GOT3 (cell line): Measurements from ENCODE around the gene RHOH.

Experiments
- DNase-seq: peaks from one replicate; lab custom pipeline; 2025; ENCODE audit warnings: mixed read lengths; lab: John Stamatoyannopoulos, UW

The RHOH gene

DNA sequence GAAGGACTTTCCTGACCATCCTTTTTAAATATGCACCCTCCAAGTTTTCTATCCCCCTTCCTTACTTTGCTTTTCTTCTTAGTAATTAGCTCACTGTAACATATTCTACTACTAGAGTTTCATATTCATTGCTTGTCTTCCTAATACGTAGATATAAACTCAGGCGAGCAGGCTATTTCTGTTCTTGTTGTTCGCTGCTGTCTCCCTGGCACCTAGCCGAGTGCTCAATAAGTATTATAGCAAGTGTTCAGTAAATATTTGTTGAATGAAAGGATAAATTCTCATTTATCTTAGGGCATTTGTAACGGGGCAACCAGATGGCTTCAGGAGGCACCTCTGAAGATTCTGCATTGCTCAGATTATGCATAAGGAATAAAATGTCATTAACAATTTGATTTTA lies 6.8 kb upstream of the RHOH start:
- no peak for DNase-seq

DNA sequence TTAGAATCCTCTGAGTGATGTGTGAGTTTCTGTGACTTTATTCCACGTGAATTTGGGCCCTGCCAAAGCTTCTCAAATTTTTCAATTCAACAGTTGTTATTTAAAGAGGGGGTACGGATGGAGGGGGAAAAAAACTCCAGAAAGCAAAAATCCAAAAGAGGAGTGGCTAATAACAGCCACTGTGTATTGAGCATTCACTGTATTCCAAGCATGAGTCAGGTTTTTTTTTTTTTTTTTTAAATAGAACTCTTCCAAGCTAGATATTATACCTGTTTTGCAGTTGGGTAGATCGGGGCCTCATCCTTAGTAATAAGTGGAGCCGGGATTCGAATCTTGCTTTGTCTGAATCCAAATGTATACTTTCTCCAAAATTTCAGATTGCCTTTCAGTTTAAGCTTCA lies 6.4 kb upstream of the RHOH start:
- no peak for DNase-seq

DNA sequence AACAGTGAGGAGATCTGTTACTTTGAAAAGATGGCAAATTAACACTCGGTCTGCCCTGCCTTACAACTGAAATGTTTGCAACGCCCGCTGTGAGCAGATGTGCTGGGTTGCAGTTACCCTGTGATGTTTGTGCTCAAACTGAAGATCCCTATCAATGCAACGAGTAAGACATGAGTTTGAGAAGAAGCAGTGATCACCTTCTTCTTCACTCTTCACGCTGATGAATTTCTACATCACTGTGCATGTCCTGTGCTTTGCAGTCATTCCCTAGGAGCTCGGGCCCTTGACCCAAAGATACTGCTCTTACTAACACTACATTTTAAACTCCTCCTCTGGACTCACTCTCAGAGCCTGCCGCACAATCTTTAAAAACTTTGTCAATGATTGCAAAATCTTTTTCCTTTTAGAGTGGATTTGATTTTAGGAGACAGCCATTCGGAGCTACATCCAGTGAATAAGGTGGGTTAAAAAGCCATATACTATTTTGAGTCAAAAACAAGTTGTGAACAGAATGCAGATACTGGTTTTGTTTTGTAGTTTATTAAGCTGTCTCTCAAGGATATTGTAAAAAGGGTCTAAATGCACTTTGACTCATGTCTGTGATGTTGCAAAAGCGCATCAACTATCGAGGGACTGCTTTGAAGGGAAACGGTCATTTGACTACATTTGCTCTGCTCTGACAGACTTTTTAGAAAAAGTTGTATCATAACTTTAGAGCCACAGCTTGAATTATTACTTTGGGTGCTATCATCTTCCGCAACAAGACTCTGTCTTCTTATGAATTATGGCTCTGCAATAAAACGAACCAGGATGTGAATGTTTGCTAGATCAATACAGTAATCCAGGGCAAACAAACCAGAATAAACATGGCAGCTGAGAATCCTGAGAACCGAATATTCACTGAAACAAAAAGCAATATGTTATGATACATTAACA lies 5.7 kb upstream of the RHOH start:
- no peak for DNase-seq

DNA sequence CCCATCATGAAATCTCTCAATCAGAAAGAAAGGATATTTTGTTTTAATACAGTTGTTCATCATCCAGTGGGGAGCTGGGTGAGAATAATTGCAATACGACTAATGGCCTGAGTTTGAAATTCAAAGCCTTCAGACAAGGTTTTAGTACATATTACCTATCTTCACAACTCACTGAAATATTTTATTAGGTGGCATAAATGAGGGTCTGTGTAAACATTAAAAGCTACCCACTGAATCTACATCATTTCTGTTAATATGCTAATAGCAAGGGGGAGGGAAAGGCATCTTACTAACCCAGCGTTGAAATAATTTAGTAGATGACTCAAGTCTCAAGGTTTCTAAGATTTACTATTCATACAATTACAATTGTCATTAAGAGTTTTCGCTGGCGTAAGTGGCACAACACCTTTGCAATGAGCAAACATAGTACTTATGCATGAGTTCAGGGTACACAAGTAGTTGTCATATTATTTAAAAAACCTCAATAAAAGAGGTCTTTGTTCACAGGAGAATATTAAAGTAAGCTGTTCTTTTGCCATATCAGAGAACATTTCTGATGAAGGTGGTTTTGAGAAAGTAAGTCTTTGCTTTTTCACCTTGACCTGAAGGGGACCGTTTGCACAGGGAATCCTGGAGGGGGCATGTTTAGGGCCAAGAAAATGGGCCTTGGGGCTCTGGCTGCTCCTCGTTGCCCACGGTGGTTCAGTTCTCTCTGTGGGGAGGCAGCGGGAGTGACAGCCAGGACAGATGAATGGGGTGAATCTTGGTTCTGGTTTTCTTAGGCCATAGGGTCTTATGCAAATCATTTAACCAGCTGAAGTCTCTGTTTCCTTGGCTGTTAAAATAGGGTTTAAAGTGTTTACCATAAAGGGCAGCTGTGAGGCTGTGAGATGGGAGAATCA lies 4.5 kb upstream of the RHOH start:
- no peak for DNase-seq

DNA sequence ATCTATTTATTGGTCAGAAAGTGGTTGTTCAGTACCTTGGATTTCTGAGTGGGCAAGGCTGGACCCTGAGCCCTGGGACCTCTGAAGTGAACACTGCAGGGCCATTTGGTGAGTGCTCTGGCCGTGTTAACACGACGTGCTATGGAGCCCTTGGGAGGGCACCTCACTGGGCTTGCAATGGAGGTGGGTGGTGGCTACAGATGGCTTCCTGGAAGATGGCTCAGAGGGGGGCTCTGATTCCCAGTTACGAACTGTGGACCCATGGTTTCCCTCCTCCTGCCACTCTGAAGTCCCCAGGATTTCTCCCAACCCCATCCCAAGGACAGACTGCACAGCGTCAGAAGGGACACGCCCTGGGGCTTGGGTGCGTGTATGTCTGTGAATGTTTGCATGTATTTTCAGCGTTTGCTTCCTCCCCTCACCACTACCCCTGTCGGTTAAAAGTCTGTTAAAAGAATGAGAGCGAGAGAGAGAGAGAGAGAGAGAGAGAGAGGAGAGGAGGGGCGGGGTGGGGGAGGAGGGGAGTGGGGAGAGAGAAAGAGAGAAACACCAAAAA lies 3.7 kb upstream of the RHOH start:
- no peak for DNase-seq

DNA sequence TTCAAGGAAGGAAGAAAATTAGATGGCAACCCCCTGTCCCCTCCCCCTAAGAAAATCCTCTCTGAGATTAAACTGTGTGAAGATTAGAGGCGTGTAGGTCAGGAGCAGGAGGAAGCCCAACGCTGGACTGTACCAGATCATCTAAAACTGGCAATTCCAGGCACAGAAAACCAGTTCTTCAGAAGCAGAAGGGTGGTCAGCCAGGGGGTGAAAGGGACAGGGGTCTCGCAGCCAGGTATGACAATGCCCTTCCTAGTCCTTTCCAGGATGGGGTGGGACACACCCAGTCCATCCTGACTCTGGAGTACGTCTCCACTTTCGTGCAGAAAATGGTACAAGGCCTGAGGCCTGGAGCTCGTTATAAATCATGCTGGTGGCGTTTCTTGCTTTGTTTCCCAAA lies 3.3 kb upstream of the RHOH start:
- DNase-seq, result no peak

DNA sequence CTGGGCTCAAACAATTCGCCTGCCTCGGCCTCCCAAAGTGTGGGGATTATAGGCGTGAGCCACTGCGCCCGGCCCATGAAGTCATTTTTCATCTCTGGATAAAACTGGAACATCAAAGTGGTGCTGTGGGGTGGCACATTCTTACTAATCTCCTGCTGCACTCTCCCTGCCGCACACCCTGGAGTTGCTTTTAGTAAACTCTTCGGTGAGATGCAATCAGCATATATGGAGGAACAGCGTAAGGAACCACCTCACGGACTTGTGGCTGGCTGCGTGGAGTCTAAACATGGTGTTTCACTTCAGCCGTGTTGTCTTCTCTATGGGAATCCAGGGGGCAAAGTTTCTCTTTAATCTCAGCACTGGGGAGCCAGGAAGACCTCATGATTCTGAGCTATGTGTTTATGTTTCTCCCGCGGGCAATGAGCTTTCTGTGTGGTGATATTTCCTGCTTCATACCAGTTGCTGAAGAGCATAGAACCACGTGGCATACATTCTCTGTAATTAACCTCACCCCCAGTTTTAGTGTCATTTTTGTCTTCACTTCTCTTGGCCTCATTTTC lies 2.1 kb upstream of the RHOH start:
- no peak for DNase-seq

DNA sequence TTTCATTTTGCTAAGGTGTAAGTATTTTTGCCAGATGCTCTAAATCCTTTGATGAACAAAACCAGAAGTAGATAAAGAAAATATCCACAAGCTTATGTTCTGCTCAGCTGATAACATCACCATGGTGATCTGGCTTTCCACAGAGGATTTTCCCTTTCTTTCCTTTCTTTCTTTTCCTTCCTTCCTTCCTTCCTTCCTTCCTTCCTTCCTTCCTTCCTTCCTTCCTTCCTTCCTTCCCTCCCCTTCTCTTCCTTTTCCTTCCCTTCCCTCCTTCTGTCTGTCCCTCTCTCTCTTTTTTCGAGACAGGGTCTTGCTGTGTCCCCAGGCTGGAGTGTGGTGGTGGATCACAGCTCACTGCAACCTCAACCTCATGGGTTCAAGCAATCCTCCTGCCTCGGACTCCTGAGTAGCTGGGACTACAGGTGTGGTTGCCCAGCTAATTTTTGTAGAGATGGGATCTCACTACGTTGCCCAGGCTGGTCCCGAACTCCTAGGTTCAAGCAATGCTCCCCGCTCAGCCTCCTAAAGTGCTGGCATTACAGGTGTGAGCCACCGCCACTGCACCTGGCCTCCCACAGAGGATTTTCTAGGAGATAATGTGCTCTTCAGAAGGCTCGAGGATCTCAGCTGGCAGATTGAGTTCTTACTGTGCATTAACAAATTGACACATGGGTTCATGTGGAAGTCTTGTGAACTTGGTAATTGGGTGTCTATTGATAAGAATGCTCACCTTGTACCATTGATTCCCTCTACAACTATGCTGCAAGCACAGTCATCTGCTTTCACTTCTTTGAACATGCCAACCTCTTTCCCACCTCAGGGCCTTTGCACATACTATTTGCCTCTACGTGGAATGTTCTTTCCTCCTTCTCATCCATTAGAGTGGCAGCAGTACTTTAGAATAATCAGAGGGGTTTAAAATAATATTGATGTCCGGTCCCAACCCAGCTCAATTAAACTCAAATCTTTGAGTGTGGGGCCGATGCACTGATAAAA lies 1.4 kb upstream of the RHOH start:
- no peak for DNase-seq

DNA sequence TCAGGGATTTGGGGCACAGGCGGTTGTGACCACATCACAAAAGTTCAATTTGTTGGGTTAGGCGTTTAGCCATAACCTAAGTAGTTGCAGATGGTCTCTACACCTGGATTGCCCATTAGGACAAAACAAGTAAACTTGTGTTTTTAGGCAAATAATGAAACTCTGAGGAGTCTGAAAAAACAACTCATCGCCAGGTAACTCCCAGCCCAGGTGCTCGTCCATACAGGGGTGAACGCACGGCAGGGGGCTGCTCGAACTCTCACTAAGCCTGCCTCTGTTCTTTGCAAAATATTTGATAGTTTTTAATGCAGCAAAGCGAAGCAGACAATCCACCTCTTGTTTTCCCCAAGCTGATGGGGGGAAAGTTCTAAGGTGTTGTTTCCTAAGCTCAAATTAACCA lies 559 bp upstream of the RHOH start:
- no peak for DNase-seq

DNA sequence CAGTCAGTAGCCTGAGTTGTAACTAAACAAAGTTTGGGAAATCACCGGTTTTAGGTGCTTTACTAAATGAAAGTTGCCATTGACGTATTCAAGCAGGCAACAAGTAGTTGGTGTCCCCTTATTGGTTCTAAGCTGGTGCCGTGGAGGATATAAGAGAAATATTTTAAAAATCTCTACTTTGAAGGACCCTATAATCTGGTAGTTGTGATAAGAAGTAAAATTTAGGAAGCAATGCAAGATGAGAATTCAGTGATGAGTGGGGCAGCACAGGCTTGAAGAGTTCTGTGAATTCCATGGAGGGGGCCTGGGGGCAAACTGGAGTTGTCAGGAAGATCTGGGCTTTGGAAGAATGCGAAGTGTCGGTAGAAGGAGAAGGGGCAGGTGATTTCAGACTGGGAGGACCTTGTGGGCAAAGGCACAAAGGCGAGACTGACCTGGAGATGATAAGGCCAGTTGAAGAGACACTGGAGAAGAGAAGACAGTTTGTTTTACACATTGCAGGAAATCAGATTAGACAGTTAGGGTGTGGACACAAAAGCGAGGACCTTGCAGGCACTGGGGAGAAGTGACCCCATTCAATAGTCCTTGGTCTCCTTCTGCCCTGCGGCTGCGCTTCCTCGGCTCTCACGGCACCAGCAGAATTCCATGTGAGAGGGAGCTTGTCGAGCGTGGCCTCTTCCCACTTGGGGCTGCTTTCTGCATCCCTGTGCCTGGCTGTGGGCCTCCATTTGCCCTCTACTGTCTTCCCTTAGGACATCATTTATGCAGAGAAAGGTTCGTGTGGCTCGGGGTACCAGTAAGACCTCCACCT lies 1.3 kb downstream of the RHOH start:
- DNase-seq, result no peak

DNA sequence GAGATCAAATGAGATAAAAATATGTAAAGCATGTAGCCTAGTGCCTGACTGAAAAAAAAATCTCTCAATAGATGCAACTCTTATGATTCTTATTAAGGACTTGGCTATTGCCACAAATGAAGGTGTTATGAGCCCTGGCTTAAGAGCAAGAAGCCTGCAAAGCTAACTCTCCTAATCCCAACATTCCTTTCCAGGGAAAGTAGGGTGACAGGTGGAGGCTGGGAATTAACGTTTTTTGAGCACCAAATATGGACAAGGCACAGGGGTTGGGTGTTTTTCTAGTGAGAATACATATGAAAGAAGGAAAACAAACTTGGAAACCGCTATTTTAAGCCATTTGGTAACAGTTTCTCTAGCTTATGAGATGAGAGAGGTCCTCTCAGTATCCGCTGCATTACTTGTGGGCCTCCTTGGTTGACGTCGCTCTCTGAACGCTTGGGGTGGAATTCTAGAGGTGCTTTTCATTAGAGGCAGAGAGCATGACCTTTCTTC lies 2.4 kb downstream of the RHOH start:
- no peak for DNase-seq

DNA sequence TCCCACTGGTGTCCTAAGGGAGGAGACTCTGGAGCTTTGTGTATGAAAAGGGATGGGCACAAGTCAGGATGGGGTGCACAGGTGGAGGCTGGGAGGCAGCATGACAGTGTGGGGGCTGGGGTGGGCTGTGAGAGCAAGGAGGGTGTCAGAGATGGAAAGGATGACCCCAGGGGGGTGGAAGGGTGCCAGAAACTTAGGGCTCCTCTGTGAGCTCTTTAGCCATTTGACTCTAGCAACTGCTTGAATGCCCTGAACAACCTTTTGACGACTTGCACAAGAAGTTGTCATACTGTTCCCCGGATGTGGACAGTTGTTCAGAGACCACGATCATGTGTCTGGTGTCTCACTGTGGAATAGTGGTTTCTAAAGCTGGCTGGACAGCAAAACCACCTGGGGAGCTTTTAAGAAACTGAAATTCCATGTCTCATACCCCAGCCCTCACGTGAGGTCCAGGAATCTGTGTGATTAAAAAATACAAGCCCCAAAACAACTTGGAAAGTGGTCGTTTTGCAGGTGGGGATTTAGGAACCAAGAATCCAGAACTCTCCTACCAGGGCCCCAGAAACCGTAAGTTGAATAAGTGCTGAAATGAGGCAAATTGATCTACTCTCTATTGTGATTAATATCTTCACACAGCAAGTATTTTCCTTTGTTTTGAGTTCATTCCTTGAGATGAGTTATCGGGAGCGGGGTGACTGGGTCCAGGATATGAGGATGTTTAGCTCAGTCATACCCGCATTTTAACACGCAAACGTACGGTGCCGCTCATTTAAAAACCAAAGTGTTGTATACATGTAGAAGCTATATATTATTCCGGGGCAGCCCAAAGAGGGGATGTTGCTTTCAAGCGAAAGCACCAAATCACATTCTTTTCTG lies 3.4 kb downstream of the RHOH start:
- DNase-seq, result no peak

DNA sequence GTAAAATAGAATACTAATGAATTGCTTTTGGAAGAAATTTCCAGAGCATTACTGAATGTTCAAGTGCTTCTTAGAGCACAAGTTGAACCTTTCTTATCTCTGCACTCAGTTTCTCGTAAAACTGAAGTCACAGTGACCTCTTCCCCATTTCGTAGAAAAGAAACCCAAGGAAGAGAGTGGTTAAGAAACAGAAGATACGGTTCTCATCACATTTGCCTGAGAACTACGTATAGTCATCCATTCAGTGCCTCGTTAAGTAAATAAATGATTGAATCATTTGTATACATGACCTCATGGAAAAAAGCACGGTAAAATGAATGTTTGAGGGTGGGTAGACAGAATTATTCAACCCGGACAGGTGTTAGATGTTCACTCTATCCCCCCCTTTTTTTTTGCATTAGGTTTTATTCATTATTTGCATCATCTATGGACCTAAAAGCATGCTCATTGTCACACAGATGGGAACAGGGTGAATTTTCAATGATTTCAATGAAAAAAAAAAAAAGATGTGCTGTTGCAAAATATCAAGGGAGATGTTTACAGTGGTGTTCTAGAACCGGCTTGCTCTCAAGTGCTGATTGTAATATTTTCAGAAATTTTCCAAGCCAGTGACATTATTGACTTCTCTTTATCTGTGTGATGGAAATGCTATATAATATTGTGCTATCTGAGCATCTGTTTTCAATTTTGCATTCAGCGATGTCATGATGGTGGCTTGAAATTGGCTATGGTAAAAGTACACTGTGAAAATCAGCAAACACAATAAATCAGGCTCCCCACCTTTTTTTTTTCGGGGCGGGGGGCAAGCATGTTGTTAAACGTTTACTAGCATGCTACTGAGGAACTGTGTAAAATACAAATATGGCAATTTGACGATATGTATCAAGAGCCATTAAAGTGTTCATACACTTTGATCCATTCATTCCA lies 4.3 kb downstream of the RHOH start:
- no peak for DNase-seq

DNA sequence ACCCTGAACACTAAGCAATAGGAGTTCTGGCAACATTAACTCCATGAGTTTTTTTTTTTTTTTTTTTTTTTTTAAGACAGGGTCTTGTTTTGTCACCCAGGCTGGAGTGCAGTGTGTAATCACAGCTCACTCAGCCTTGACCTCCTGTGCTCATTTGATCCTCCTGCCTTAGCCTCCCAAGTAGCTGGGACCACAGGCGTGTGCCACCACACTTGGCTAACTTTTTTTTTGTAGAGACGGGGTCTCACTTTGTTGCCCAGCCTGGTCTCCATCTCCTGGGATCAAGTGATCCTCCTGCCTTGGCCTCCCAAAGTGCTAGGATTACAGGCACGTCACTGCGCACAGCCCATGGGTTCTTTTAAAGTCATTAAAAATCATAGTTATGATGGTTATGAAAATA lies 5.1 kb downstream of the RHOH start:
- DNase-seq, result no peak

DNA sequence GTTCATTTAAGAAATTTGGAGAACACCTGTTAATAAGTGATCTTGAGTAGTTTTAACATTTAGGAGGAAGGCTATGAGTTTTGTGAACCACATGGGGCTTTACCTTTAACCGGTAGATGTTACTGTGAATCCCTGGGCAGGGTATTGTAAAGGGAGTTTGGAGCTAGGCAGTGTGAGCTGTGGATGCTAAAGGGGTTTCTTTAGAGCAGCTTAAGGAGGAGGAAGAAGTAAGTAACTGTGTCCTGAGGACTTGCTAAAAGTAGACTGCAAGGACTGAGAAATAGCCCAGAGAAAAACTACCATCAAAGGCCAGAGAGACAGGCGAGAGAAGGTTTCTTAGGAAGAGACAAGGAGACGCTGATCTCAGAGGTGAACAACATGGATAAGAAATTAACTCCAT lies 5.6 kb downstream of the RHOH start:
- DNase-seq, result no peak

DNA sequence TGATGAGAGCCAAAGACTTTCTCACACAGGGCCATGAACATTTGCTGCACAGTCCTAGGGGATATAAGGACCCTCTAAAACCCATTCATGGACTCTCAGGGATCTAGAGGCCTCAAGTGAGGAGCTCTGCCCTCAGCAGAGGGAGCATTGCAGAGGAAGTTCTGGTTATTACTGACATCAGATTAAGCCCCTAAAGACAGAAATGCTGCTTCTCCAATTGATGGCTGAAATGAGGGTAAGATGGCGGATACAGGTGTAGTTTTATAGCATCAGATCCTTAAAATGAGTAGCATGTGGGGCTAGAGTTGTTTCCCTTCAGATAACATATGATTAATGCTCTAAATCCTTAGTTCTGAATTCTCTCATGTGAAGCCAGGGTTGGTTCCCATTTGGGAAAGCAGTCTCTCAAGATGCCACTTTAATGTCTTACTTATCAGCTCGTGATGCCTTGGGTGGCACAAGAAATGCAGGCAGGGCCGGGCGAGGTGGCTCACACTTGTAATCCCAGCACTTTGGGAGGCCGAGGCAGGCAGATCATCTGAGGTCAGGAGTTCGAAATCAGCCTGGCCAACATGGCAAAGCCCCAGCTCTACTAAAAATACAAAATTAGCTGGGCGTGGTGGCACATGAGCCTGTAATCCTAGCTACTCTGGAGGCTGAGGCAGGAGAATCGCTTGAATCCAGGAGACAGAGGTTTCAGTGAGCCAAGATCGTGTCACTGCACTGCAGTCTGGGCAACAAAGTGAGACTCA lies 7.9 kb downstream of the RHOH start:
- DNase-seq, result no peak
